Coronary artery (tissue), 2 donors: Measurements from ENCODE around the gene SEPTIN11.

Experiments used
- DNase-seq: peaks from one replicate; pipeline ENCODE4 v3.0.0-alpha.2; 2017; ENCODE audit warnings: low spot score
- H3K27ac ChIP-seq, 2 donors: fragments of 200-600 bp; sonication (generic); one replicate each; pipeline ENCODE4 v1.5.1; 2016 to 2019
- H3K4me3 ChIP-seq: fragments of 200-600 bp; sonication (generic); 2 replicates; pipeline ENCODE4 v1.5.1; 2016; ENCODE audit warnings: mild to moderate bottlenecking, moderate library complexity
- CTCF ChIP-seq: fragments of 200-600 bp; sonication (generic); IDR thresholded peaks from one replicate; pipeline ENCODE4 v1.5.1; 2019; ENCODE audit warnings: antibody characterized with exemption

The SEPTIN11 gene

GRCh38 chr4:76923619-76924357 lies 25.8 kb upstream of the SEPTIN11 start:
- H3K27ac ChIP-seq = no peak overlapping the region
- no peak for TF ChIP-seq CTCF
- no peak for DNase-seq
- H3K4me3 ChIP-seq = no peak overlapping the region

- TF ChIP-seq CTCF = no peak
- no peak for DNase-seq
- Histone ChIP-seq H3K4me3 (no peak overlapping the region), H3K27ac (no peak overlapping the region)
Measured at GRCh38 chr4:76926841-76927240, 22.7 kb upstream of the SEPTIN11 start.

- Histone ChIP-seq H3K4me3 (no peak overlapping the region), H3K27ac (no peak overlapping the region)
- no peak for DNase-seq
- no peak for TF ChIP-seq CTCF
Measured at GRCh38 chr4:76930685-76931084, 18.9 kb upstream of the SEPTIN11 start.

- no peak for DNase-seq
- TF ChIP-seq CTCF = no peak
- no peak overlapping the region for H3K4me3 ChIP-seq
- no peak overlapping the region for H3K27ac ChIP-seq
Measured at GRCh38 chr4:76931087-76931486, 18.5 kb upstream of the SEPTIN11 start.

GRCh38 chr4:76931576-76932276 lies 17.8 kb upstream of the SEPTIN11 start:
- Histone ChIP-seq H3K4me3 (no peak overlapping the region), H3K27ac (no peak overlapping the region)
- DNase-seq = no peak
- no peak for TF ChIP-seq CTCF

GRCh38 chr4:76939184-76939583 lies 10.4 kb upstream of the SEPTIN11 start:
- TF ChIP-seq CTCF = no peak
- H3K27ac ChIP-seq = no peak overlapping the region
- DNase-seq = no peak
- H3K4me3 ChIP-seq = no peak overlapping the region

GRCh38 chr4:76943129-76943620 lies 6.4 kb upstream of the SEPTIN11 start:
- no peak for DNase-seq
- TF ChIP-seq CTCF = no peak
- Histone ChIP-seq H3K4me3 (no peak overlapping the region), H3K27ac (no peak overlapping the region)
